Measurements from ENCODE around the gene PSMD12.
"Not testable (repeated sequence)": the region's sequence is repeated elsewhere in the genome, so short reads cannot be mapped to it uniquely, and the experiment has no call there.

PSMD12 gene

GRCh38 chr17:67358612-67359011 is 7.8 kb downstream of the PSMD12 start:
- Histone ChIP-seq H3K9me3 (ENCODE audit: control insufficient read depth, insufficient read depth, low read length) (no peaks in the 10 kb centered on the region), H3K36me3 (ENCODE audit: insufficient read depth, low read length) (peaks cover 6% of the 10 kb centered on the region; the same call in 1 of the 2 replicates), H3K9ac (ENCODE audit: low read depth, low read length) (no peak overlapping the region), H3K4me1 (ENCODE audit: insufficient read depth, low read length) (peaks cover 17% of the 10 kb centered on the region)

- Histone ChIP-seq H3K9me3 (ENCODE audit: control insufficient read depth, insufficient read depth, low read length) (no peaks in the 10 kb centered on the region), H3K4me1 (ENCODE audit: insufficient read depth, low read length) (peaks cover 7% of the 10 kb centered on the region), H3K36me3 (ENCODE audit: insufficient read depth, low read length) (peaks cover 11% of the 10 kb centered on the region), H3K9ac (ENCODE audit: low read depth, low read length) (no peak overlapping the region)
Observed at GRCh38 chr17:67353929-67354574, 12.3 kb downstream of the PSMD12 start.

GRCh38 chr17:67353161-67353560 is 13.2 kb downstream of the PSMD12 start:
- H3K4me1 ChIP-seq (ENCODE audit: insufficient read depth, low read length) = peaks cover 7% of the 10 kb centered on the region
- peaks cover 17% of the 10 kb centered on the region for H3K36me3 ChIP-seq (ENCODE audit: insufficient read depth, low read length)
- no peaks in the 10 kb centered on the region; the same call in 1 of the 2 replicates for H3K9me3 ChIP-seq (ENCODE audit: control insufficient read depth, insufficient read depth, low read length)
- H3K9ac ChIP-seq (ENCODE audit: low read depth, low read length) = no peak overlapping the region

- peaks cover 29% of the 10 kb centered on the region for H3K36me3 ChIP-seq (ENCODE audit: insufficient read depth, low read length)
Observed at GRCh38 chr17:67349420-67349819, 17.0 kb downstream of the PSMD12 start.

GRCh38 chr17:67347826-67348225 is 18.6 kb downstream of the PSMD12 start:
- Histone ChIP-seq H3K9ac (ENCODE audit: low read depth, low read length) (no peak overlapping the region), H3K4me1 (ENCODE audit: insufficient read depth, low read length) (no peaks in the 10 kb centered on the region), H3K36me3 (ENCODE audit: insufficient read depth, low read length) (peaks cover 35% of the 10 kb centered on the region), H3K9me3 (ENCODE audit: control insufficient read depth, insufficient read depth, low read length) (no peaks in the 10 kb centered on the region; the same call in 1 of the 2 replicates)

More at GRCh38 chr17:67349420-67349819, 17.0 kb downstream of the PSMD12 start:
- H3K9ac ChIP-seq (ENCODE audit: low read depth, low read length) = no peak overlapping the region
- no peaks in the 10 kb centered on the region; the same call in 1 of the 2 replicates for H3K9me3 ChIP-seq (ENCODE audit: control insufficient read depth, insufficient read depth, low read length)
- H3K4me1 ChIP-seq (ENCODE audit: insufficient read depth, low read length) = peaks cover 5% of the 10 kb centered on the region

- H3K4me1 ChIP-seq (ENCODE audit: insufficient read depth, low read length) = no peaks in the 10 kb centered on the region
- H3K9me3 ChIP-seq (ENCODE audit: control insufficient read depth, insufficient read depth, low read length) = no peaks in the 10 kb centered on the region
- no peak overlapping the region for H3K9ac ChIP-seq (ENCODE audit: low read depth, low read length)
- H3K36me3 ChIP-seq (ENCODE audit: insufficient read depth, low read length) = peaks cover 30% of the 10 kb centered on the region
Observed at GRCh38 chr17:67343237-67343636, 23.1 kb downstream of the PSMD12 start.

- H3K36me3 ChIP-seq (ENCODE audit: insufficient read depth, low read length); H3K4me1 ChIP-seq (ENCODE audit: insufficient read depth, low read length); H3K9ac ChIP-seq (ENCODE audit: low read depth, low read length); H3K9me3 ChIP-seq (ENCODE audit: control insufficient read depth, insufficient read depth, low read length): not testable (repeated sequence)
Observed at GRCh38 chr17:67338353-67338752, 28.0 kb downstream of the PSMD12 start.

- H3K36me3 ChIP-seq (ENCODE audit: insufficient read depth, low read length) = peaks cover 5% of the 10 kb centered on the region
- H3K9ac ChIP-seq (ENCODE audit: low read depth, low read length) = no peak overlapping the region
- H3K9me3 ChIP-seq (ENCODE audit: control insufficient read depth, insufficient read depth, low read length) = no peaks in the 10 kb centered on the region
- H3K4me1 ChIP-seq (ENCODE audit: insufficient read depth, low read length) = no peaks in the 10 kb centered on the region
Observed at GRCh38 chr17:67336859-67337258, 29.5 kb downstream of the PSMD12 start.

GRCh38 chr17:67335245-67335835 is 31.0 kb downstream of the PSMD12 start:
- Histone ChIP-seq H3K9me3 (ENCODE audit: control insufficient read depth, insufficient read depth, low read length) (0 out of 2 replicates have a peak, but pooled peaks cover 3% of the 10 kb centered on the region), H3K36me3 (ENCODE audit: insufficient read depth, low read length) (no peaks in the 10 kb centered on the region), H3K4me1 (ENCODE audit: insufficient read depth, low read length) (no peaks in the 10 kb centered on the region), H3K9ac (ENCODE audit: low read depth, low read length) (no peak overlapping the region)

- H3K9me3 ChIP-seq (ENCODE audit: control insufficient read depth, insufficient read depth, low read length); H3K36me3 ChIP-seq (ENCODE audit: insufficient read depth, low read length); H3K9ac ChIP-seq (ENCODE audit: low read depth, low read length); H3K4me1 ChIP-seq (ENCODE audit: insufficient read depth, low read length): not testable (repeated sequence)
Observed at GRCh38 chr17:67332162-67332508, 34.2 kb downstream of the PSMD12 start.

GRCh38 chr17:67331381-67332161 is 34.8 kb downstream of the PSMD12 start:
- not testable (repeated sequence) for H3K9ac ChIP-seq (ENCODE audit: low read depth, low read length); H3K4me1 ChIP-seq (ENCODE audit: insufficient read depth, low read length); H3K36me3 ChIP-seq (ENCODE audit: insufficient read depth, low read length); H3K9me3 ChIP-seq (ENCODE audit: control insufficient read depth, insufficient read depth, low read length)

- Histone ChIP-seq H3K9me3 (ENCODE audit: control insufficient read depth, insufficient read depth, low read length) (peaks cover 5% of the 10 kb centered on the region; the same call in 1 of the 2 replicates), H3K36me3 (ENCODE audit: insufficient read depth, low read length) (no peaks in the 10 kb centered on the region), H3K9ac (ENCODE audit: low read depth, low read length) (no peak overlapping the region), H3K4me1 (ENCODE audit: insufficient read depth, low read length) (no peaks in the 10 kb centered on the region)
Observed at GRCh38 chr17:67328026-67328425, 38.4 kb downstream of the PSMD12 start.

- not testable (repeated sequence) for H3K36me3 ChIP-seq (ENCODE audit: insufficient read depth, low read length); H3K4me1 ChIP-seq (ENCODE audit: insufficient read depth, low read length); H3K9ac ChIP-seq (ENCODE audit: low read depth, low read length); H3K9me3 ChIP-seq (ENCODE audit: control insufficient read depth, insufficient read depth, low read length)
Observed at GRCh38 chr17:67326959-67327745, 39.2 kb downstream of the PSMD12 start.

GRCh38 chr17:67326440-67326839 is 39.9 kb downstream of the PSMD12 start:
- H3K9ac ChIP-seq (ENCODE audit: low read depth, low read length) = no peak overlapping the region
- no peaks in the 10 kb centered on the region for H3K4me1 ChIP-seq (ENCODE audit: insufficient read depth, low read length)
- H3K36me3 ChIP-seq (ENCODE audit: insufficient read depth, low read length) = no peaks in the 10 kb centered on the region
- peaks cover 5% of the 10 kb centered on the region; the same call in 1 of the 2 replicates for H3K9me3 ChIP-seq (ENCODE audit: control insufficient read depth, insufficient read depth, low read length)
